HepG2 (cell line): ENCODE data around the gene LRRC42. TPM values are rescaled to one million over a fixed set of nuclear protein-coding genes. Genes with fewer than 3 reads are reported as not detected.

Experiments used
- ELF3 ChIP-seq: IDR thresholded peaks from 2 replicates; pipeline ENCODE4 v1.6.1; 2016; ENCODE audit warnings: missing genetic modification reagents, missing compliant biosample characterization
- EP300 ChIP-seq, 3 experiments: sonication (generic) in 1 of 3; formaldehyde crosslinking in 1 of 3; IDR thresholded peaks; 2 replicates each; pipeline versions ENCODE4 v1.5.1 to v1.6.1; 2011 to 2020; ENCODE audit warnings: low read depth in 2 of 3, low read length in 2 of 3, borderline replicate concordance in 1 of 3, improper control_type of control experiment in 1 of 3, mild to moderate bottlenecking in 1 of 3, missing genetic modification reagents in 1 of 3, moderate library complexity in 1 of 3
- FOXC1 ChIP-seq: sonication (generic); formaldehyde crosslinking; IDR thresholded peaks from 2 replicates; pipeline ENCODE4 v1.8.0; 2022; ENCODE audit warnings: mild to moderate bottlenecking, missing genetic modification reagents, borderline replicate concordance
- GTF3A ChIP-seq: sonication (generic); formaldehyde crosslinking; conservative IDR thresholded peaks from 2 replicates; pipeline ENCODE4 v1.4.0; 2020; ENCODE audit warnings: mild to moderate bottlenecking, missing genetic modification reagents
- NR2F2 ChIP-seq: IDR thresholded peaks from 2 replicates; pipeline ENCODE4 v1.6.1; 2012; ENCODE audit warnings: low read depth, inconsistent platforms, borderline replicate concordance
- NR3C1 ChIP-seq: sonication (generic); formaldehyde crosslinking; IDR thresholded peaks from 2 replicates; pipeline ENCODE4 v1.4.0; 2020; ENCODE audit warnings: missing genetic modification reagents
- SKI ChIP-seq: fragments of 450-650 bp; IDR thresholded peaks from one replicate; pipeline ENCODE4 v1.6.1; 2018; ENCODE audit warnings: mild to moderate bottlenecking; ENCODE audit not compliant: partially characterized antibody
- ZBTB7B ChIP-seq: sonication (generic); formaldehyde crosslinking; IDR thresholded peaks from 2 replicates; pipeline ENCODE4 v1.4.0; 2020; ENCODE audit warnings: missing genetic modification reagents
- ZHX2 ChIP-seq, 2 experiments: sonication (generic) in 1 of 2; formaldehyde crosslinking in 1 of 2; IDR thresholded peaks; 2 replicates each; pipeline versions ENCODE4 v1.6.1 to v1.9.0; 2014 to 2022; ENCODE audit warnings: antibody characterized with exemption in 1 of 2, borderline replicate concordance in 1 of 2, inconsistent platforms in 1 of 2, low read depth in 1 of 2, missing genetic modification reagents in 1 of 2
- ZNF160 ChIP-seq: sonication (generic); formaldehyde crosslinking; IDR thresholded peaks from 2 replicates; pipeline ENCODE4 v1.8.0; 2022; ENCODE audit warnings: mild to moderate bottlenecking, inconsistent platforms, missing genetic modification reagents
- ZNF17 ChIP-seq: sonication (generic); formaldehyde crosslinking; IDR thresholded peaks from 2 replicates; pipeline ENCODE4 v1.5.0; 2020; ENCODE audit warnings: mild to moderate bottlenecking, missing genetic modification reagents
- ZNF235 ChIP-seq: sonication (generic); formaldehyde crosslinking; IDR thresholded peaks from 2 replicates; pipeline ENCODE4 v1.8.1; 2023; ENCODE audit warnings: mild to moderate bottlenecking, missing genetic modification reagents, borderline replicate concordance
- ZNF253 ChIP-seq: sonication (generic); formaldehyde crosslinking; IDR thresholded peaks from 2 replicates; pipeline ENCODE4 v1.8.0; 2022; ENCODE audit warnings: mild to moderate bottlenecking, missing genetic modification reagents, borderline replicate concordance
- ZNF605 ChIP-seq: sonication (generic); formaldehyde crosslinking; IDR thresholded peaks from 2 replicates; pipeline ENCODE4 v1.8.0; 2022; ENCODE audit warnings: mild to moderate bottlenecking, missing genetic modification reagents
- ZNF652 ChIP-seq: IDR thresholded peaks from 2 replicates; pipeline ENCODE4 v1.6.1; 2016; ENCODE audit warnings: low read depth, borderline replicate concordance
- ZNF749 ChIP-seq: sonication (generic); formaldehyde crosslinking; IDR thresholded peaks from 2 replicates; pipeline ENCODE4 v1.8.0; 2022; ENCODE audit warnings: mild to moderate bottlenecking, missing genetic modification reagents, moderate library complexity, borderline replicate concordance
- ZNF839 ChIP-seq: sonication (generic); formaldehyde crosslinking; IDR thresholded peaks from 2 replicates; pipeline ENCODE4 v1.4.0; 2020; ENCODE audit warnings: missing genetic modification reagents, mild to moderate bottlenecking, borderline replicate concordance
- ZXDC ChIP-seq: sonication (generic); formaldehyde crosslinking; IDR thresholded peaks from 2 replicates; pipeline ENCODE4 v1.5.0; 2020; ENCODE audit warnings: mild to moderate bottlenecking, missing genetic modification reagents
- ZZZ3 ChIP-seq: sonication (generic); formaldehyde crosslinking; IDR thresholded peaks from 2 replicates; pipeline ENCODE4 v1.4.0; 2020; ENCODE audit warnings: missing genetic modification reagents, mild to moderate bottlenecking, borderline replicate concordance
- polyA plus RNA-seq, 8 experiments: library from polyadenylated mRNA; depleted of rRNA in 3 of 8; stranded (reverse) in 7 of 8; unstranded in 1 of 8; fragments of >200 nt; fragmentation: Illumina TruSeq in 4 of 8; extraction: Trizol in 4 of 8; gene quantifications; 2 replicates each; pipeline versions ENCODE4 v1.2.1 to v1.2.3, GENCODE V29; 2011 to 2016; ENCODE audit warnings: low read depth in 4 of 8, missing spikeins in 1 of 8, mixed read lengths in 1 of 8; ENCODE audit not compliant: insufficient read depth in 1 of 8
- total RNA-seq, 5 experiments: library from RNA; depleted of rRNA; stranded (reverse); fragments of >200 nt; fragmentation: Illumina TruSeq; extraction: Trizol; gene quantifications; 2 replicates each; pipeline ENCODE4 v1.2.3, GENCODE V29; 2016; ENCODE audit warnings: low read depth in 1 of 5

LRRC42 gene
- total and polyA plus RNA-seq, 2 of the 13 experiments (the other 11 are each of a cell fraction or from before 2014, with no cell fraction given), result 30.6 to 43.6 TPM

GRCh38 chr1:54013393-54014008 is 67.4 kb downstream of the LRRC42 start (continued):
- TF ChIP-seq ZXDC (no peak), ELF3 (CRISPR knock-in tag) (0 out of 2 replicates have a peak, but pooled peaks have one; percentile 35), ZNF839 (CRISPR knock-in tag) (no peak), NR3C1 (CRISPR knock-in tag) (no peak), ZNF605 (0 out of 2 replicates have a peak, but pooled peaks have one; percentile 33), ZNF253 (CRISPR knock-in tag) (no peak), SKI (no peak), EP300 (IDR thresholded peaks at IDR 0.05; ENCODE audit: low read depth in 2 of 2, low read length in 2 of 2) (peak in 1 of 2 experiments; percentile 46; a peak in 1 of 4 replicates), EP300 (CRISPR knock-in tag; IDR thresholded peaks at IDR 0.05; ENCODE audit: borderline replicate concordance) (no peak), NR2F2 (no peak), ZNF749 (CRISPR knock-in tag) (no peak), ZNF652 (no peak), FOXC1 (CRISPR knock-in tag) (no peak), ZZZ3 (CRISPR knock-in tag) (no peak), ZNF235 (peak; percentile 64; the same call in 1 of the 2 replicates), ZNF17 (CRISPR knock-in tag) (no peak), GTF3A (CRISPR knock-in tag) (no peak), ZHX2 (IDR thresholded peaks at IDR 0.05; ENCODE audit: low read depth) (no peak), ZHX2 (CRISPR knock-in tag; IDR thresholded peaks at IDR 0.05; ENCODE audit: borderline replicate concordance) (no peak), ZBTB7B (CRISPR knock-in tag) (no peak), ZNF160 (CRISPR knock-in tag) (no peak)
